Measurements from ENCODE around the gene P2RX7.

- TF ChIP-seq POLR2AphosphoS5 (IDR thresholded peaks at IDR 0.05) (no peak), POLR2A (IDR thresholded peaks at IDR 0.05) (no peak)
- TF ChIP-seq, protein P1, sequence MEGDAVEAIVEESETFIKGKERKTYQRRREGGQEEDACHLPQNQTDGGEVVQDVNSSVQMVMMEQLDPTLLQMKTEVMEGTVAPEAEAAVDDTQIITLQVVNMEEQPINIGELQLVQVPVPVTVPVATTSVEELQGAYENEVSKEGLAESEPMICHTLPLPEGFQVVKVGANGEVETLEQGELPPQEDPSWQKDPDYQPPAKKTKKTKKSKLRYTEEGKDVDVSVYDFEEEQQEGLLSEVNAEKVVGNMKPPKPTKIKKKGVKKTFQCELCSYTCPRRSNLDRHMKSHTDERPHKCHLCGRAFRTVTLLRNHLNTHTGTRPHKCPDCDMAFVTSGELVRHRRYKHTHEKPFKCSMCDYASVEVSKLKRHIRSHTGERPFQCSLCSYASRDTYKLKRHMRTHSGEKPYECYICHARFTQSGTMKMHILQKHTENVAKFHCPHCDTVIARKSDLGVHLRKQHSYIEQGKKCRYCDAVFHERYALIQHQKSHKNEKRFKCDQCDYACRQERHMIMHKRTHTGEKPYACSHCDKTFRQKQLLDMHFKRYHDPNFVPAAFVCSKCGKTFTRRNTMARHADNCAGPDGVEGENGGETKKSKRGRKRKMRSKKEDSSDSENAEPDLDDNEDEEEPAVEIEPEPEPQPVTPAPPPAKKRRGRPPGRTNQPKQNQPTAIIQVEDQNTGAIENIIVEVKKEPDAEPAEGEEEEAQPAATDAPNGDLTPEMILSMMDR (IDR thresholded peaks at IDR 0.05), result no peak
These were observed 96.4 kb downstream of the P2RX7 start for GRCh38 chr12:121228919-121229665.
